HG03196 (cell line): ENCODE results near the gene ARHGAP6.

ENCODE experiments used
- ATAC-seq: cut with Tn5 transposase; IDR thresholded peaks from one replicate; pipeline ENCODE4 v1.9.1; 2021; ENCODE audit not compliant: unreplicated experiment

ARHGAP6 gene

DNA sequence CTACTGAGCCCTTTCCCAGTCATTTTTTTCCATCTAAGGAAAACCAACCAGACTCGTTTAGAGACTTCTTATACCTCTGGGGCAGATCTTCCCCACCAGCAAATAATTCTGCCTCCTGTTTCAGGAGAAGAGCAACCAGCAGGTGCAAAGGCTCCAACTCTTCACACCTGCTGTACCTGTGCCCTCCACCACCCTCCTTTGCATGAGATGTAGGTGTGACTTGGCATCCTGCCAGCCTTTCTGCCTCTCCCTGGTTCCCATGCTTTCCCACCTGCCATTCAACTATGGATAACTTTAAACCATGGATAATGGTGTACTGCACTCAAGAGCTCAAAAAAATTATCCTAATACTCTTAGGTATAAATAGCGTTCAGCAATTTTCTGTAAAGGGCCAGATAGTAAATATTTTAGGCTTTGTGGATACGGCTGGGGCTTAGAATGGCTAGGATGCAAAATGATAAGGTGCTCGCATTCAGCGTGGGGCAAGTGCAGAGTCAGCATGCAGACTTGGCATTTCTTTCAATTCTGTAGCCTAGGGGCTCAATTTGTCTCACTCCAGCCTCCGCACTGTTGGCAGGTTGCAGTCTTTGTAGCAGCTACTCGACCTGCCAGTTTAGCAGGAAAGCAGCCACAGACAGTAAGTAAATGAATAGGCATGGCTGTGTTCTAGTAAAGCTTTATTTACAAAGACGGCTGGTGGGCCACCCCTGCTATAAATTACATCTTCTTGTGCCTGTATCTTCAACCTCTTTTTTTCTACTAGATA is 474.8 kb downstream of the ARHGAP6 start:
- ATAC-seq = no peak

- ATAC-seq = no peak
Observed at GRCh38 chrX:11189097-11189496, 476.6 kb downstream of the ARHGAP6 start.

- ATAC-seq = no peak
Observed at GRCh38 chrX:11188664-11189063, 477.1 kb downstream of the ARHGAP6 start.

GRCh38 chrX:11187001-11187400 is 478.7 kb downstream of the ARHGAP6 start:
- no peak for ATAC-seq

- no peak for ATAC-seq
Observed at GRCh38 chrX:11185861-11186260, 479.9 kb downstream of the ARHGAP6 start.

GRCh38 chrX:11180571-11180970 is 485.1 kb downstream of the ARHGAP6 start:
- no peak for ATAC-seq

DNA sequence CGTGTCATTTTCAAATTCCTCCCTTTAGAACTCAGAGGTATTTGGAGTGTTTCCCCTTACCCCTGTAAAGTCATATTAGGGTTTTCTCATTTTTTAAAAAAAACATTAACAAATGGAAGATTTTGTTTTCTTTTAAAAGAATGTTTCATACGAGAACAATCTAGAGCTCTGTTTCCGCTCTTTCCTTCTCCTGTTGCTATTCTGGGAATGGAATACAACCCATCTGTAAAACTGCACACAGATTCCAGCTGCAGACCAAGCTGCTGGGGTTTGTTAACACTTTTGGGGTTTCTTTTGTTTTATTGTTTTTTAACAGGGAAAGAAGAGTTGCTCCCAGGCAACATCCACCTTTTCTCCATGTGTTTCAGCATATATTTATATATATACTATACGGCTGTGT is 493.3 kb downstream of the ARHGAP6 start:
- no peak for ATAC-seq

DNA sequence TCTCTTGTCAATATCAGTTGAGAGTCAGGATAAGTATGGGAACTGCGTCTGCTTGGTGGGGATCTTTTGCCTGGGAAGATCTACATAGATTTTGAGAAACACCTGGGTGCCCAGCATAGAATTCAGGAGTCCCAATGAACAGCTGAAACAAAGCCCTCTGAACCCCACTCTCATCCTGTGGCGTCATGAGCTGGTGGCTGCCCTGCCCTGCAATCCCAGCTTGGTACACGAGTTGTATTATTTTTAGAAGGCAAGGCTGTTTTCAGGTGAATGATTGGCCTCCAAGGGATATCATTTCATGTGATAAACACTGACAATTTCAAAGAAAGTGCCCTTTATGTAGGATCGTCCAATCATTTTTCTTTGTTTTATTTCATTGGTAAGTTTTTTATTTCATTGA is 493.8 kb downstream of the ARHGAP6 start:
- ATAC-seq = no peak

- no peak for ATAC-seq
Observed at GRCh38 chrX:11164433-11164832, 501.3 kb downstream of the ARHGAP6 start.

GRCh38 chrX:11159149-11159548 is 506.6 kb downstream of the ARHGAP6 start:
- ATAC-seq = no peak

DNA sequence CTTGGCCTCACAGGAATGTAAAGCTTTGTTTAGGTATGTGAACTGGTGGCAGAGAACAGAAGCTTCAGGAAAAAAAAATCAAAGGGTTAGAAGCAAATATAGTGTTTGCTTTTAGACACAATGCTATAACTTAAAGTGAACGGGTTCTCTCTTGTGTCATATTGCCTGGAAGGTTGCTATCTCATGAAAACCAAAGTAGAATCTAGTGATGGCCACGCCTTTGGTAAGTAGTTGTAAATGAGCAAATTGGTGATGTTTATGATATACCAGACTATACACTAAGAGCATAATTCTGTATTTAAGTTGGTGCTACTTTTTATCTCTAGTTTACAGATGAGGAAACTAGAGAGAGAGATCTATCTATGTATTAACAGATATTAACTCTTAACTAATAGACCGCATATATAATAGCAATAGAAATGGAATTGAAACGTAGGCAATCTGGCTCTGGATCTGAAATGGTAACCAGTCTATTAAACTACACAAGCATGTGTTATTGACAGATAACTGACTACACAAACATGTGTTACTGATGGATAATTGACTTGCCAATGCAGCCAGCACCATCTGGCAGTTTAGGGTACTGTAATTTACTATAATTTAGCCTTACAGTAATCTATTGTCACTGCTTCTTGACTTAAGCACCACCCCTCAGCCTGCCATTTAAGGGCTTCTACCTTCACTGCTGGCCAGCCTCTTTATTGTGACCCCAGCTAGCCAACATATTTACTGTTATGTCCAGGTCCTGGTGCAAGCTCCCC is 513.7 kb downstream of the ARHGAP6 start:
- ATAC-seq = no peak

DNA sequence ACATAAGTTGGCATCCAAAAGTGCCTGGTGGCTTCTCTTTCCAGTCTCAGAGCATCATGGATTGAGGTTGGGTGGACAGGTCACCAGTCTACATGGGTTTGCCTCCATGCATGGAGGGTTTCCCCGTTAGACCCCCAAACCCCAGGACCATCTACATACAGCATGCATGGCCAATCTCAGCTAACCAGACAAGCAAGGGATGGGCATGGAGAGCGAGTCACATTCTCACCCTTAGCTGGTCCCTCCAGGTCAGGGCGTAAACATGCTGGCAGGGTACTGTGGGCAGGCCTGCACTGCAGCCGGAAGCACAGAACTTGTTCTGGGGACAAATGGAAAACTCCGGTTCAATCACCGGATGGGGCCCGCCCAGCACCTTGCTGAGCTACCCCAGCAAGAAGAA is 517.3 kb downstream of the ARHGAP6 start:
- ATAC-seq = no peak

DNA sequence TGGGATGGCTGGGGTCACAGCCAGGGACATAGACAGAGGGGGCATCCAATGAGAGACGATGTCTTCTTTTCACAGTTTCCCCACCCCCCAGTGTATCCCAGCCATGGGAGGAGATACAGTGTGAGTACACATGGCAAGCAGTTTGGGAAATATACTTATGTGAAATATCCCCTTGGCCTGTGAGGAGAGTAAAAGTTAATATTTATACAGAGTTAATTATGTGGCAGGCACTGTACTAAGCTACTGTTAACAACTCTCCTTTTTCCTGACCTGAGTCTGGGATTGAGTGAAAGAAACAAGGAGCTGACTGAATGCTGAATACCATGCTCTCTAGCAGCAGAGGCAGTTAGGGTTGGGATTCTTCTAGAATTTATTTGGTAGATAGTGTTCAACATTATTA is 519.3 kb downstream of the ARHGAP6 start:
- ATAC-seq = no peak

DNA sequence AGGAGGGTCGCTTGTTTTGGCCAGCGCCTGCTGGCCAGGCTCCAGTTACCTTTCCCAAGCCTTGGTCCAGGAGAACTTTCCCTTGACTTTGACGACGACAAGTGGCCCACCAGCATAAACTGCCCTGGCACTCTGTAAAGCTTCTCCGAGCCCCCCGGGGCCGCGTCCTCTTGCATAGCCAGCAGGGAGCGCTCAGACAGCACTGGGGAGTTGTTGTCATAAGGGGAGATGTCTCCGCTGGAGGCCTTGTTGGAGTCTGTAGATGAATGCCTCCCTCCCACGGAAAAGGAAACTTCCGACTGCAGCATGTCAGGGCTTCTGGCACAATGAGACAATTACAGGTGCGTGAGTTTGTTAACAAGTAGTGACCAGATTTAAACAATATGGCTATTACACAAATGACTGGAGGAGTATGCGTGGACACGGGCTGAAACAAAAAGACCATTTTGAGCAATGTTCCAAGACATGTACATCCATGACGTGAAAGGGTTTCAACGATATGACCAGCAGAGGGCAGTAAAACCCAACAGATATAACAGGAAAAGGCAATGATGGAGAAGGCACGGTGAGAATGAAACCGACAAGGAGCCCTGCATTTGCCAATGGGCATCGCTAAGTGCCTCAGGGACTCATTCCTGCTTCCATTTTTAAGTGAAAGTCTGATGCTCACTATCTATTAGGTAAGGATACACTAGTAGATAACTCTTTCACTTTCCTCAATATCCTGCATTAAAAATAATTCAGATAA is 521.6 kb downstream of the ARHGAP6 start:
- ATAC-seq = peak; percentile 56

- ATAC-seq = no peak
Observed at GRCh38 chrX:11138498-11139390, 527.0 kb downstream of the ARHGAP6 start.

- no peak for ATAC-seq
Observed at GRCh38 chrX:11137543-11138139, 528.1 kb downstream of the ARHGAP6 start.

DNA sequence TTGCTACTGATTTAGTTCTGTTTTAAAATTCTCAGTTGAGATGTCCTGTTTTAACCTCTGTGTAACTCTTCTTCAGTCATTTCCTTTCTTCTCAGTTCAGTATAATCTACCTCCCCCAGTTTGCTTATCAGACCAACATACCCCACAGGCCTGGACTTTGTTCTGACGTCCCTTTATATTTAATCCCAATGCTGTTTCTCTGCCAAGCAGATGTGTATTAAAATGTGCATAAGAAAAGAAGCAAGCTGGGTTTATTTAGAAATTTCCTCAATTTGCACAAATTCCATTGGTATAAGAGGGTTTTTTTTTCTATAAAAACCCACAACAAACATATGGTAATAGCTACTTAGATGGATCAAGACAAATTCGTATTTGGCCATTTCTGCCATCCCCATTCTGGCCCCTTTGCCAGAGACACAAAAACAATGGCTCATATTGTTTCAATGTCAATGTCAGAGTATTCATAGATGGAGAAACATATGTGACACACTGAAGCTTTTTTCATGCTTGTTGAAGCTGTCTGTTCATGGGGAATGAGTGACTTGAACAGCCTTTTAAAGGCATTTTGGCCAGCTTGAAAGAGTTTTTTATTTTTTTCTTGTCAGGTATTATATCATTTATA is 530.0 kb downstream of the ARHGAP6 start:
- ATAC-seq = no peak

GRCh38 chrX:11131146-11131545 is 534.6 kb downstream of the ARHGAP6 start:
- no peak for ATAC-seq

DNA sequence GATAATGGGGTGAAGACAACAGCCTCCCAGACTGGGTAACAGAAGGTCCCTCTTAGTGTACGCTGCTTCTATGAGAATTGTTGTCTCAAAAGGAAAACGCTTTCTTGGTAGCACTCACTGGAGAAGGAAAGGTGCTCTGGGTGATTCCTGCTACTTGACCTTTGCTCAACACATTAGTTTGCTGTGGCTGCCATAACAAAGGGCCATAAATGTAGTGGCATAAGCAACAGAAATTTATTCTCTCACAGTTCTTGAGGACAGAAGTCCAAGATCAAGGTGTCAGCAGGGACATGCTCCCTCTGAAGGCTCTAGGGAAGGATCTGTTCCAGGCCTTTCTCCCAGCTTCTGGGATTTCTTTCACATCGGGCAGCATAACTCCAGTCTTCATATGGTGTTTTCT is 535.6 kb downstream of the ARHGAP6 start:
- ATAC-seq = no peak

DNA sequence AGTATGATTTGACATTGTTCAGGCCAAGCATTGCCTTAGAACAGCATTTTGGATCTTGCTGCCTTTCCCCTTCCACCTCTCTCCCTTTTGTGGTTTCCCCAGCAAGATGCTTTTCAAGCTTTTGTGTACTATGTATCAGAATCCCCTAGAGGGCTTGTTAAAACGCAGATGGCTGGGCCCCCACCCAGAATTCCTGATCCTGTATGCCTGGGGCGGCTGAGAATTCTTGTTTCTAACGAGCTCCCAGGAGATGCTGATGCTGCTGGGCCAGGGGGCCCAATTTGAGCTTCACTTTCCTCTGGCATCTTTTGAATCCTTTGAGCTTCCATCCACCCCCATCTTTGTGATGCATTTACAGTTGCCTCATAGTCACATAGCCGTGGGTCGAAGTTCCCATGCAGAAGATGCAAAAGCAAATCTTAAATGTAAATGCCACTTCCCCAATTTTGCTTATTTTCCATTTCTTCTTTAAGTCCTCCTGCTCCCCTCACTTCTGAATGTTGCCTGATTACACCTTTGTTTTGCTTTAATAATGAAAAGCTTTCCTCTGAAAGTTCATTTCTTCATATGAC is 536.1 kb downstream of the ARHGAP6 start:
- no peak for ATAC-seq
